H9 (cell line): ENCODE results near the gene USP6. TPM values are rescaled to one million over a fixed set of nuclear protein-coding genes. Genes with fewer than 3 reads are reported as not detected.
"Not testable (repeated sequence)": the region's sequence is repeated elsewhere in the genome, so short reads cannot be mapped to it uniquely, and the experiment has no call there.

Experiments used
- DNase-seq: peaks from one replicate; pipeline ENCODE4 v3.0.0-alpha.2; 2017
- H2AFZ ChIP-seq: one replicate; pipeline ENCODE4 v1.6.1; 2013; ENCODE audit warnings: mild to moderate bottlenecking, low read length, control low read depth, moderate library complexity
- H2AK5ac ChIP-seq: 2 replicates; pipeline ENCODE4 v1.6.1; 2013; ENCODE audit warnings: low read length, control low read depth, mixed read lengths; ENCODE audit not compliant: insufficient read length
- H2BK120ac ChIP-seq: one replicate; pipeline ENCODE4 v1.6.1; 2013; ENCODE audit warnings: low read depth, mild to moderate bottlenecking, low read length, control low read depth, inconsistent platforms; ENCODE audit not compliant: poor library complexity, severe bottlenecking
- H2BK12ac ChIP-seq: 2 replicates; pipeline ENCODE4 v1.6.1; 2013; ENCODE audit warnings: low read length, control low read depth, mixed read lengths, low read depth; ENCODE audit not compliant: insufficient read length
- H2BK15ac ChIP-seq: 2 replicates; pipeline ENCODE4 v1.6.1; 2013; ENCODE audit warnings: low read depth, low read length, control low read depth
- H2BK20ac ChIP-seq: one replicate; pipeline ENCODE4 v1.6.1; 2013; ENCODE audit warnings: low read depth, mild to moderate bottlenecking, low read length, control low read depth, inconsistent platforms; ENCODE audit not compliant: poor library complexity, severe bottlenecking
- H2BK5ac ChIP-seq: 2 replicates; pipeline ENCODE4 v1.6.1; 2013; ENCODE audit warnings: low read length, control low read depth, mixed read lengths; ENCODE audit not compliant: insufficient read length
- H3K14ac ChIP-seq: 2 replicates; pipeline ENCODE4 v1.6.1; 2013; ENCODE audit warnings: low read length, control low read depth; ENCODE audit not compliant: insufficient read depth
- H3K18ac ChIP-seq: 2 replicates; pipeline ENCODE4 v1.6.1; 2013; ENCODE audit warnings: low read depth, mild to moderate bottlenecking, mixed read lengths, low read length, control low read depth; ENCODE audit not compliant: insufficient read length
- H3K23ac ChIP-seq: 2 replicates; pipeline ENCODE4 v1.6.1; 2013; ENCODE audit warnings: low read length, control low read depth, mixed read lengths, low read depth; ENCODE audit not compliant: insufficient read length
- H3K23me2 ChIP-seq: 2 replicates; pipeline ENCODE4 v1.6.1; 2013; ENCODE audit warnings: low read depth, mild to moderate bottlenecking, mixed read lengths, low read length, control low read depth; ENCODE audit not compliant: insufficient read length, poor library complexity, severe bottlenecking
- H3K27ac ChIP-seq: 2 replicates; pipeline ENCODE4 v1.5.1; 2013; ENCODE audit warnings: low read length, control low read depth, mixed read lengths, low read depth; ENCODE audit not compliant: insufficient read length
- H3K27me3 ChIP-seq: 2 replicates; pipeline ENCODE4 v1.6.1; 2013; ENCODE audit warnings: low read length, control low read depth, inconsistent platforms; ENCODE audit not compliant: insufficient read depth
- H3K4ac ChIP-seq: 2 replicates; pipeline ENCODE4 v1.6.1; 2013; ENCODE audit warnings: low read depth, mild to moderate bottlenecking, control low read depth, inconsistent platforms, low read length, moderate library complexity
- H3K4me1 ChIP-seq: 2 replicates; pipeline ENCODE4 v1.6.1; 2013; ENCODE audit warnings: low read length, control low read depth, inconsistent platforms; ENCODE audit not compliant: insufficient read depth
- H3K4me2 ChIP-seq: 2 replicates; pipeline ENCODE4 v1.6.1; 2013; ENCODE audit warnings: low read length, control low read depth, mixed read lengths; ENCODE audit not compliant: insufficient read length, insufficient read depth
- H3K56ac ChIP-seq: 2 replicates; pipeline ENCODE4 v1.6.1; 2013; ENCODE audit warnings: low read depth, mild to moderate bottlenecking, mixed read lengths, low read length, control low read depth; ENCODE audit not compliant: insufficient read length
- H3K79me1 ChIP-seq: 2 replicates; pipeline ENCODE4 v1.6.1; 2013; ENCODE audit warnings: low read depth, mild to moderate bottlenecking, moderate library complexity, low read length, control low read depth, inconsistent platforms; ENCODE audit not compliant: insufficient read depth, poor library complexity, severe bottlenecking
- H3K79me2 ChIP-seq: 2 replicates; pipeline ENCODE4 v1.6.1; 2013; ENCODE audit warnings: low read length, control low read depth, inconsistent platforms; ENCODE audit not compliant: insufficient read depth
- H3K9ac ChIP-seq: 2 replicates; pipeline ENCODE4 v1.6.1; 2013; ENCODE audit warnings: low read length, control low read depth, mixed read lengths; ENCODE audit not compliant: insufficient read length; ENCODE audit errors: extremely low read depth
- H3K9me3 ChIP-seq: one replicate; pipeline ENCODE4 v1.6.1; 2013; ENCODE audit warnings: low read depth, low read length, inconsistent platforms; ENCODE audit not compliant: control insufficient read depth
- H3T11ph ChIP-seq: one replicate; pipeline ENCODE4 v1.6.1; 2013; ENCODE audit warnings: mild to moderate bottlenecking, low read length, control low read depth, inconsistent platforms
- H4K20me1 ChIP-seq: one replicate; pipeline ENCODE4 v1.6.1; 2013; ENCODE audit not compliant: control insufficient read depth, insufficient read length, insufficient read depth
- H4K5ac ChIP-seq: 2 replicates; pipeline ENCODE4 v1.6.1; 2013; ENCODE audit warnings: low read depth, mild to moderate bottlenecking, mixed read lengths, low read length, control low read depth; ENCODE audit not compliant: insufficient read length
- H4K8ac ChIP-seq: replicated peaks from 2 replicates; pipeline ENCODE4 v1.6.1; 2013; ENCODE audit warnings: low read length, control low read depth, mixed read lengths, low read depth; ENCODE audit not compliant: insufficient read length
- H4K91ac ChIP-seq: 2 replicates; pipeline ENCODE4 v1.6.1; 2013; ENCODE audit warnings: low read depth, mild to moderate bottlenecking, moderate library complexity, mixed read lengths, low read length, control low read depth; ENCODE audit not compliant: insufficient read length
- H3K27ac Mint-ChIP-seq, 3 experiments: 2 replicates in 2 of 3; 3 replicates in 1 of 3; pipeline ENCODE4 v1.8.0; 2020 to 2021; ENCODE audit warnings: mixed read lengths in 3 of 3, mild to moderate bottlenecking in 1 of 3, moderate library complexity in 1 of 3
- H3K27me3 Mint-ChIP-seq: 2 replicates; pipeline ENCODE4 v1.8.0; 2021; ENCODE audit warnings: low read depth, mild to moderate bottlenecking, moderate library complexity, mixed read lengths
- H3K36me3 Mint-ChIP-seq, 3 experiments: 2 replicates in 2 of 3; 3 replicates in 1 of 3; pipeline ENCODE4 v1.8.0; 2020 to 2021; ENCODE audit warnings: low read depth in 3 of 3, mixed read lengths in 3 of 3; ENCODE audit not compliant: insufficient read depth in 1 of 3
- H3K4me1 Mint-ChIP-seq, 2 experiments: 2 replicates each; pipeline ENCODE4 v1.8.0; 2020; ENCODE audit warnings: mixed read lengths in 2 of 2
- H3K4me3 Mint-ChIP-seq, 2 experiments: 2 replicates in 1 of 2; 3 replicates in 1 of 2; pipeline ENCODE4 v1.8.0; 2020 to 2021; ENCODE audit warnings: mild to moderate bottlenecking in 2 of 2, mixed read lengths in 2 of 2, moderate library complexity in 1 of 2
- H3K9me3 Mint-ChIP-seq, 2 experiments: 2 replicates in 1 of 2; 3 replicates in 1 of 2; pipeline ENCODE4 v1.8.0; 2020; ENCODE audit warnings: mild to moderate bottlenecking in 2 of 2, mixed read lengths in 2 of 2, moderate library complexity in 1 of 2
- WGBS: extraction: QIAGEN DNeasy Blood & Tissue Kit; methylation state at CpG from one replicate; pipeline ENCODE4 v1.1.7; 2013; ENCODE audit warnings: missing lambda C conversion rate, low lambda C conversion rate, mixed read lengths; ENCODE audit not compliant: insufficient read length; ENCODE audit errors: extremely low coverage; 5-methylcytosine and 5-hydroxymethylcytosine counted together
- total RNA-seq: library from RNA; stranded (reverse); gene quantifications from 2 replicates; pipeline ENCODE4 v1.2.1, GENCODE V29; 2021

USP6 gene
- total RNA-seq, 1 experiment from 2014 or later, result 0.17 TPM

DNA sequence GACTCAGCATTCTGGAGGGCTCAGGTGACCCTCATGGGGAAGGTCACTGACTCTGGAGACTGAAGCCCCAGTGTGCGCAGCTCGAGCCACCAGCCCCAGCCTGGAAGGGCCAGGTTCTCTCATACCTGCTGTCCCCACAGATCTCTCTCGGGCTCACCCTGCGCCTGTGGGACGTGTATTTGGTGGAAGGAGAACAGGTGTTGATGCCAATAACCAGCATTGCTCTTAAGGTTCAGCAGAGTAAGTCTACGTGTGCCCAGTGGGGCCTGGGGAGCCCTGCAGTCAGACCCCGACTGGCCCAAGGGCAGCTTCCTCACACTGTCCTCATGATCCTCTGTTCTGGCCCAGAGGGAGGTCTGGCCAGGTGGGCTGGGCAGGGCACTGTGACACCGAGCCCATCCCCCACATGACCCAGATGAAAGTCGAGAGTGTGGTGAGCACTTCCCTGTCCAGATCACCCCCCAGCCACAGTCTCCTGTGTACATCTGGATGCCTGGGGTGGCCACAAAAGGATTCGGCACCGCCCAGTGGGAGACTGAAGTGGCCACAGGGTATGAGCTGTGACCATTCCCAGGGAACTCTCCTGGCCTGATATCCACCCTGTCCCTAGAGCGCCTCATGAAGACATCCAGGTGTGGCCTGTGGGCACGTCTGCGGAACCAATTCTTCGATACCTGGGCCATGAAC lies 21.8 kb downstream of the USP6 start:
- not testable (repeated sequence) for H3K36me3 Mint-ChIP-seq, H3K4me3 Mint-ChIP-seq, H3K79me1 ChIP-seq, H2BK15ac ChIP-seq, H2BK5ac ChIP-seq, H4K20me1 ChIP-seq, H3K4me1 Mint-ChIP-seq, H3K23me2 ChIP-seq, H3K9me3 ChIP-seq, H4K8ac ChIP-seq, H2BK120ac ChIP-seq, H2BK12ac ChIP-seq, H3K27me3 ChIP-seq, H3K23ac ChIP-seq, H3K4ac ChIP-seq, H3K27me3 Mint-ChIP-seq, H3K27ac ChIP-seq, H3K9ac ChIP-seq, H2AK5ac ChIP-seq, H2AFZ ChIP-seq, H3K56ac ChIP-seq, H2BK20ac ChIP-seq, H3K27ac Mint-ChIP-seq, H3K4me2 ChIP-seq, DNase-seq, H3K4me1 ChIP-seq, H4K5ac ChIP-seq, H3K79me2 ChIP-seq, H3K14ac ChIP-seq, H3T11ph ChIP-seq, H4K91ac ChIP-seq, H3K18ac ChIP-seq, H3K9me3 Mint-ChIP-seq
- no CpG with 5 or more reads among the region's 15 CpGs for WGBS

DNA sequence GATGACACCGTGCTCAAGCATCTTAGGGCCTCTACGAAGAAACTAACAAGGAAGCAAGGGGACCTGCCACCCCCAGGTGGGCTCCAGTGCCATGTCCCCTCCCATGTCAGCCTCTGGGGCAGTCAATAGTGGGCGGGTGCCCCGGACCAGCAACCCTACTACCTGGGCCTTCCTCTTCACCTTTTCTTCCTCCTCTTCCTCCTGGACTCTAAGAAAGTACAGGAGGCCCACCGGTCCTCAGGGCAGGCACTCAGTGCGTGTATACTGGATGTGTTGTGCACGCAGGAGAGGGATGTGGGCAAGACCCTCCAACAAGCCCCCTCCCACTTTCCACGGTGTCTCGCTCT lies 22.3 kb downstream of the USP6 start:
- not testable (repeated sequence) for H3K9me3 ChIP-seq, H3K36me3 Mint-ChIP-seq, H3T11ph ChIP-seq, DNase-seq, H3K79me2 ChIP-seq, H3K79me1 ChIP-seq, H3K23ac ChIP-seq, H2BK12ac ChIP-seq, H2BK5ac ChIP-seq, H3K14ac ChIP-seq, H3K9ac ChIP-seq, H3K4me2 ChIP-seq, H3K56ac ChIP-seq, H3K4me1 Mint-ChIP-seq, H2AFZ ChIP-seq, H3K9me3 Mint-ChIP-seq, H3K27ac ChIP-seq, H3K27me3 ChIP-seq, H3K27ac Mint-ChIP-seq, H3K23me2 ChIP-seq, H3K4me1 ChIP-seq, H4K20me1 ChIP-seq, H3K4me3 Mint-ChIP-seq, H2BK120ac ChIP-seq, H3K4ac ChIP-seq, H2AK5ac ChIP-seq, H4K91ac ChIP-seq, H2BK20ac ChIP-seq, H3K18ac ChIP-seq, H4K5ac ChIP-seq, H4K8ac ChIP-seq, H3K27me3 Mint-ChIP-seq, H2BK15ac ChIP-seq
- WGBS, result no CpG with 5 or more reads among the region's 9 CpGs
